Trophoblast cell (in vitro differentiated cells and primary cell): ENCODE measurements around the gene DLX1.
"Not testable (repeated sequence)": the region's sequence is repeated elsewhere in the genome, so short reads cannot be mapped to it uniquely, and the experiment has no call there.

Experiments
- DNase-seq, 2 donors: peaks; one replicate each; pipeline ENCODE4 v3.0.0-alpha.2; 2016
- H2AFZ ChIP-seq: 2 replicates; pipeline ENCODE4 v1.6.1; 2013; ENCODE audit warnings: low read length, moderate library complexity, mild to moderate bottlenecking; ENCODE audit not compliant: insufficient read depth, poor library complexity
- H2AK5ac ChIP-seq: 2 replicates; pipeline ENCODE4 v1.6.1; 2013; ENCODE audit warnings: mild to moderate bottlenecking, low read length
- H2BK120ac ChIP-seq: 2 replicates; pipeline ENCODE4 v1.6.1; 2013; ENCODE audit warnings: low read length, mild to moderate bottlenecking, moderate library complexity; ENCODE audit not compliant: insufficient read depth, poor library complexity
- H2BK12ac ChIP-seq: 2 replicates; pipeline ENCODE4 v1.6.1; 2013; ENCODE audit warnings: mild to moderate bottlenecking, low read length, moderate library complexity
- H2BK5ac ChIP-seq: 2 replicates; pipeline ENCODE4 v1.6.1; 2013; ENCODE audit warnings: low read length, low read depth, moderate library complexity, mild to moderate bottlenecking; ENCODE audit not compliant: poor library complexity
- H3K14ac ChIP-seq: 2 replicates; pipeline ENCODE4 v1.6.1; 2013; ENCODE audit warnings: mild to moderate bottlenecking, low read length
- H3K18ac ChIP-seq: 2 replicates; pipeline ENCODE4 v1.6.1; 2013; ENCODE audit warnings: mild to moderate bottlenecking, low read length
- H3K23ac ChIP-seq: 2 replicates; pipeline ENCODE4 v1.6.1; 2013; ENCODE audit warnings: low read length
- H3K27ac ChIP-seq: 2 replicates; pipeline ENCODE4 v1.5.1; 2013; ENCODE audit warnings: low read depth, mild to moderate bottlenecking, inconsistent platforms, low read length, moderate library complexity
- H3K27me3 ChIP-seq: 2 replicates; pipeline ENCODE4 v1.6.1; 2013; ENCODE audit warnings: inconsistent platforms, mild to moderate bottlenecking, low read length, moderate library complexity; ENCODE audit not compliant: insufficient read depth
- H3K36me3 ChIP-seq, 2 experiments: 1 replicate in 1 of 2; 2 replicates in 1 of 2; pipeline ENCODE4 v1.6.1; 2013; ENCODE audit warnings: low read length in 2 of 2, mild to moderate bottlenecking in 2 of 2, moderate library complexity in 1 of 2; ENCODE audit not compliant: insufficient read depth in 2 of 2, control insufficient read depth in 1 of 2
- H3K4ac ChIP-seq: 2 replicates; pipeline ENCODE4 v1.6.1; 2013; ENCODE audit warnings: low read depth, mild to moderate bottlenecking, low read length, moderate library complexity
- H3K4me1 ChIP-seq, 2 experiments: 1 replicate in 1 of 2; 2 replicates in 1 of 2; pipeline ENCODE4 v1.6.1; 2013; ENCODE audit warnings: low read length in 2 of 2, mild to moderate bottlenecking in 2 of 2, moderate library complexity in 1 of 2; ENCODE audit not compliant: insufficient read depth in 2 of 2, control insufficient read depth in 1 of 2
- H3K4me2 ChIP-seq: 2 replicates; pipeline ENCODE4 v1.6.1; 2013; ENCODE audit warnings: inconsistent platforms, mild to moderate bottlenecking, low read length, moderate library complexity
- H3K4me3 ChIP-seq: 2 replicates; pipeline ENCODE4 v1.5.1; 2013; ENCODE audit warnings: mild to moderate bottlenecking, low read depth, low read length, inconsistent platforms
- H3K79me1 ChIP-seq: one replicate; pipeline ENCODE4 v1.6.1; 2013; ENCODE audit warnings: low read length
- H3K79me2 ChIP-seq: 2 replicates; pipeline ENCODE4 v1.6.1; 2013; ENCODE audit warnings: low read length, mild to moderate bottlenecking; ENCODE audit not compliant: control insufficient read depth, insufficient read depth, poor library complexity
- H3K9ac ChIP-seq: 2 replicates; pipeline ENCODE4 v1.6.1; 2013; ENCODE audit warnings: mild to moderate bottlenecking, low read length
- H3K9me3 ChIP-seq: 2 replicates; pipeline ENCODE4 v1.6.1; 2013; ENCODE audit warnings: low read depth, mild to moderate bottlenecking, control low read depth, inconsistent platforms, low read length; ENCODE audit not compliant: insufficient read depth
- H4K12ac ChIP-seq: 2 replicates; pipeline ENCODE4 v1.6.1; 2013; ENCODE audit warnings: low read depth, mild to moderate bottlenecking, low read length, moderate library complexity
- H4K8ac ChIP-seq: 2 replicates; pipeline ENCODE4 v1.6.1; 2013; ENCODE audit warnings: low read depth, mild to moderate bottlenecking, low read length, moderate library complexity
- H4K91ac ChIP-seq: one replicate; pipeline ENCODE4 v1.6.1; 2013; ENCODE audit warnings: low read depth, mild to moderate bottlenecking, low read length, moderate library complexity
- WGBS: extraction: QIAGEN DNeasy Blood & Tissue Kit; methylation state at CpG from one replicate; pipeline ENCODE4 v1.1.7; 2013; ENCODE audit warnings: missing lambda C conversion rate; ENCODE audit not compliant: insufficient read length, insufficient coverage; ENCODE audit errors: extremely low coverage; 5-methylcytosine and 5-hydroxymethylcytosine counted together

The DLX1 gene

GRCh38 chr2:172137943-172138342, 52.6 kb downstream of the DLX1 start:
- H2BK12ac ChIP-seq = no peak overlapping the region
- no CpG with 5 or more reads among the region's 2 CpGs for WGBS
- no peaks in the 10 kb centered on the region for H3K4me1 ChIP-seq

GRCh38 chr2:172138727-172139126, 53.4 kb downstream of the DLX1 start:
- not testable (repeated sequence) for H3K14ac ChIP-seq, H3K23ac ChIP-seq, H3K9ac ChIP-seq, H3K79me2 ChIP-seq, H4K12ac ChIP-seq, H2BK5ac ChIP-seq, H2BK120ac ChIP-seq, H3K27me3 ChIP-seq, H2AK5ac ChIP-seq, H4K8ac ChIP-seq, H2BK12ac ChIP-seq, H3K36me3 ChIP-seq, H3K27ac ChIP-seq, H4K91ac ChIP-seq, DNase-seq, H2AFZ ChIP-seq, H3K4me2 ChIP-seq, H3K9me3 ChIP-seq, H3K4me3 ChIP-seq, H3K4ac ChIP-seq, H3K18ac ChIP-seq, H3K4me1 ChIP-seq, H3K79me1 ChIP-seq
- WGBS = no CpG with 5 or more reads among the region's 1 CpG

More at GRCh38 chr2:172137943-172138342, 52.6 kb downstream of the DLX1 start:
- no peak overlapping the region for H3K14ac ChIP-seq
- H3K18ac ChIP-seq = no peak overlapping the region
- no peaks in the 10 kb centered on the region for H3K27me3 ChIP-seq
- H3K4me3 ChIP-seq = no peak overlapping the region
- H3K79me1 ChIP-seq = no peaks in the 10 kb centered on the region
- no peak overlapping the region for H3K23ac ChIP-seq
- H3K36me3 ChIP-seq = no peaks in the 10 kb centered on the region
- no peak overlapping the region for H3K4ac ChIP-seq
- no peak overlapping the region for H4K8ac ChIP-seq
- H2BK5ac ChIP-seq = no peak overlapping the region
- no peak overlapping the region for H2AFZ ChIP-seq
- H4K91ac ChIP-seq = no peak overlapping the region
- H2BK120ac ChIP-seq = no peak overlapping the region
- H3K79me2 ChIP-seq = no peaks in the 10 kb centered on the region
- H3K9me3 ChIP-seq = no peaks in the 10 kb centered on the region
- H3K27ac ChIP-seq = no peak overlapping the region
- H3K4me2 ChIP-seq = no peak overlapping the region
- no peak overlapping the region for H2AK5ac ChIP-seq
- no peak overlapping the region for H4K12ac ChIP-seq
- no peak overlapping the region for H3K9ac ChIP-seq
- DNase-seq = no peak
